ENCODE measurements around the gene CDKAL1.

GRCh38 chr6:21098134-21098533 is 563.9 kb downstream of the CDKAL1 start:
- TF ChIP-seq CTCF (IDR thresholded peaks at IDR 0.05; ENCODE audit: low read length), result no peak
- TF ChIP-seq EZH2phosphoT487 (IDR thresholded peaks at IDR 0.05; ENCODE audit: low read length), result no peak
- no peak for TF ChIP-seq EZH2 (optimal IDR thresholded peaks at IDR 0.05; ENCODE audit: low read depth, low read length)
